Nucleus accumbens (tissue), 56 donors: Measurements from ENCODE around the gene SUPT6H.
"Not testable (repeated sequence)": the region's sequence is repeated elsewhere in the genome, so short reads cannot be mapped to it uniquely, and the experiment has no call there.

Experiments used
- DNase-seq, 56 donors: peaks; one replicate each; lab custom pipeline; 2025; lab: John Stamatoyannopoulos, UW

SUPT6H gene

DNA sequence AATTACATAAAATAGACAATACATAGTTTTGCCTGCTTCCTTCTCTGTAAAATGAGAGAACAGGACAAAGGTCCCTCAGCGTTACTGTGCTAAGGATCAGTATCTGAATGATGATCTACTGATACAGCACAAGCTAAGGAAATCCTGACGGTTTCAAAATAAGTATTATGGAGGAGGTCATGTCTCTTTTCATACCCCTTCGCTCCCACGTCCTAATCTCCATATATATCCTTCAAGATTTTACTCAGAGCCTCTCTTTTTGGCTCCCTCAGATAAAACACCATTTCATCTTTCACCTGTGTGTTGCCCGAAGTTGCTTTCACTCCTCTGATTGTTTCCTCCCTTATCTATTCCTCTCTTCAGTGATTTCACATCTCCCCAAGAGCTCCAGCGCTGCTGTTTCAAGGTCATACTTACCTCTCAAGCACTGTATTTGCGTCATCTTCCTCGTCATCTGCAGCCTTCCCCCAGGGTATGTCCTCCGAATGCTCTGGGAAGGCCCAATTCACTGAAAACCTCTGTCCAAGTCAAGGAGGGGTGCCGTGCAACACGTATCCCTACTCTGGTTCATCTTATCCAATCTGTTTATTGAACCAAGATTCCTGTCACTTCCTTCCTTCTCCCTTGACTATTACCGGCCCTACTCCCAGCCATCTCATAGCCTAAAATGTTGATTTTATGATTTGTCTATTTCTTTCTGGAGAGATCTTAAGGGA is 15.8 kb upstream of the SUPT6H start:
- peak in 3 of 56 donors; percentile 1 to 4 (median 4) for DNase-seq

DNA sequence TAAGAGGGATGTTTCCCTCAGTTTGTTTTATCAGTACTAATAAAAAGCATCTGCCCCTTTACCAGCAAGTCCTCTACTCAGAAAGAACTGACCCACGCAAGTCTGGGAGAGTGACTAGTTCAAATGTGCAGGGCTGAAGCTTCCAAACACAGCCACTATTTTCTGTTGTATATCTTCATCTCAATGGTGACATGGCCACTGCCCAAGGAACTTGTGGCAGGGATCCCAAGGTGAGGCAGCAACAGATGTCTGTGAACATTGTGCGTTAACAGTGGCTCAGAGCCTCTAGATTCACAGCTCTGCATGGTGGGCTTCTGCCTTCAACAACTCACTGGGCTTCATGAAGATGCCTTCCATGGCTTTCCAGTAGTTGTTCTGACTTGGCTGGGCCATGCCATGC is 13.3 kb upstream of the SUPT6H start:
- DNase-seq: no peak

DNA sequence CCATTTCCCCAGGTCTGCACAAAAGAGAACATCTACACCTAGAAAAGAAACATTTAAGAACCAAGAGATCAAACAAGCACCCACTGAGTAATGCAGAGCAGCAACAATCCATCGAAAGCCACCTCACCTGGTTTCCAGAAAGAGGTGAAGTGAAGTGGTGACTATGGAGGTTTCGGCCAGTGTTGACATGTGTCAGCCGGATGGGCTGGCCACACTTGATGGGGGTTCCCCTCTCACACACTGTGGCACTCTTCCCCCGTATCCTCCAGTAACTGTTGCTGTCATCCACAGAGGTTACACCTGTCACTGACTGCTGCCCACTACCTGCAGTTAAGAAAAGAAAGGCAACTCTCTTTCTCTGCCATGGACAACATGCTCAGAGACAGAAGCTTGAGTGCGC is 6.8 kb upstream of the SUPT6H start:
- no peak for DNase-seq

DNA sequence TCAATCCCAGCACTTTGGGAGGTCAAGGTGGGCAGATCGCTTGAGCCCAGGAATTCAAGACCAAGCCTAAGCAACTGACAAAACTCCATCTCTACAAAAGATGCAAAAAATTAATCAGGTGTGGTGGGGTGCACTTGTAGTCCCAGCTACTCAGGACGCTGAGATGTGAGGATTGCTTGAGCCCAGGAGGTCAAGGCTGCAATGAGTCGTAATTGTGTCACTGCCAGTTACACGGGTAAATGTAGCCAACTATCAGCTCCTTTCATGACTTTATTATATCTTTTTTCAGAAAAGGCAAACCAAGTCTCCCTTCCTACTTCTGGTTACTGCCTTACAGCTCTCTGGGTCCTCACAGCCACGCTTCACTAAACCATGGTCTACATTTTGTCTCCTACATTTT is 4.2 kb upstream of the SUPT6H start:
- no peak for DNase-seq

DNA sequence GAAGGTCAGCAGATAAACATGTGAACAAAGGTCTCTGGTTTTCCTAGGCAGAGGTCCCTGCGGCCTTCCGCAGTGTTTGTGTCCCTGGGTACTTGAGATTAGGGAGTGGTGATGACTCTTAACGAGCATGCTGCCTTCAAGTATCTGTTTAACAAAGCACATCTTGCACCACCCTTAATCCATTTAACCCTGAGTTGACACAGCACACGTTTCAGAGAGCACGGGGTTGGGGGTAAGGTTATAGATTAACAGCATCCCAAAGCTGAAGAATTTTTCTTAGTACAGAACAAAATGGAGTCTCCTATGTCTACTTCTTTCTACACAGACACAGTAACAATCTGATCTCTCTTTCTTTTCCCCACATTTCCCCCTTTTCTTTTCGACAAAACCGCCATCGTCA is 3.7 kb upstream of the SUPT6H start:
- not testable (repeated sequence) for DNase-seq

DNA sequence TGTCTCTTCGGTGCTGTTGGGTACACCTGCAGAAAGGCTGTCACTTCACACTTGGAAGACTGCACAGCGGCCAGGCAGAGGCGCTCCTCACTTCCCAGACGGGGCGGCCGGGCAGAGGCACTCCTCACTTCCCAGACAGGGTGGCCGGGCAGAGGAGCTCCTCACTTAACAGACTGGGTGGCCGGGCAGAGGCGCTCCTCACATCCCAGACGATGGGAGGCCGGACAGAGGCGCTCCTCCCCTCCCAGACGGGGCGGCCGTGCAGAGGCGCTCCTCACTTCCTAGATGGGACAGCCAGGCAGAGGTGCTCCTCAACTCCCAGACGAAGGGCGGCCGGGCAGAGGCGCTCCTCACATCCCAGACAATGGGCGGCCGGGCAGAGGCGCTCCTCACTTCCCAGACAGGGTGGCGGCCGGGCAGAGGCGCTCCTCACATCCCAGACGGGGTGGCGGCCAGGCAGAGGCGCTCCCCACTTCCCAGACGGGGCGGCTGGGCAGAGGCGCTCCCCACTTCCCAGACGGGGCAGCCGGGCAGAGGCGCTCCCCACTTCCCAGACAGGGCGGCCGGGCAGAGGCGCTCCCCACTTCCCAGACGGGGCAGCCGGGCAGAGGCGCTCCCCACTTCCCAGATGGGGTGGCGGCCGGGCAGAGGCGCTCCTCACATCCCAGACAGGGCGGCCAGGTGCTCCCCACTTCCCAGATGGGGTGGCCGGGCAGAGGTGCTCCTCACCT is 3.1 kb upstream of the SUPT6H start:
- not testable (repeated sequence) for DNase-seq

DNA sequence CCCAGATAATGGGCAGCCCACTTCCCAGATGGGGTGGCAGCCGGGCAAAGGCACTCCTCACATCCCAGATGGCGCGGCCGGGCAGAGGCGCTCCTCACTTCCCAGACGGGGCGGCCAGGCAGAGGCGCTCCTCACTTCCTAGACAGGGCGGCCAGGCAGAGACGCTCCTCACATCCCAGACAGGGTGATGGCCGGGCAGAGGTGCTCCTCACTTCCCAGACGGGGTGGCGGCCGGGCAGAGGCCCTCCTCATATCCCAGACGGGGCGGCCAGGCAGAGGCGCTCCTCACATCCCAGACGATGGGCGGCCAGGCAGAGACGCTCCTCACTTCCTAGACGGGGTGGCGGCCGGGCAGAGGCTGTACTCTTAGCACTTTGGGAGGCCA is 2.5 kb upstream of the SUPT6H start:
- DNase-seq: not testable (repeated sequence)

DNA sequence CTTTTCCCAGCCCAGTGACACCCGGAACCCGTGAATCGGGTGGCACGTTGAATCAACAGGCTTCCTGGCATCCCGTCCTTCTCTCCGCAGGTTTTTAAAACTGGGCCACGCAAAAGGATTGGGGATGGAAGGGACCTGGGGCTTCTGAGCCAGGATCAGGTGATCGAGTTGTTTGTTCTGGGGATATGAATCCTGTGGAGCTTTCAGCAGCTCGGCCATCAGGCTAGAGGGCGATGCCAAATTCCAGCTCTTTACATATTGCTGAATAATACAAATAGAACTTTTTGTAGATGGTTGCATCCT is 473 bp downstream of the SUPT6H start:
- DNase-seq: no peak

DNA sequence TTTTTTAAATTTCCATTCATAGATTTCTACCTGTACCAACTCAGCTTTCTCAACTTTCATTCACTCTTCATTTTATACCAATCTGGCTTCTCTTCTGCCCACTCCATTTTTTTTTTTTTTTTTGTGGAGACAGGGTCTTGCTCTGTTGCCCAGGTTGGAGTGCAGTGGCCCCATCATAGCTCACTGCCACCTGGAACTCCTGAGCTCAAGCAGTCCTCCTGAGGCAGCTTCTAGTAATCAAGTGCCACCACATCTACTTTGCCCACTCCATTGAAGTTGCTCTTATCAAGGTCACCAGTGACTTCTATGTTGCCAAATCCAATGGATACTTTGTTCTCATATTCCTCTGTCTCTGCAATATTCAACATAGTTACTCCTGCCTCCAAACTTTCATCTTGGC is 1.7 kb downstream of the SUPT6H start:
- DNase-seq: no peak

DNA sequence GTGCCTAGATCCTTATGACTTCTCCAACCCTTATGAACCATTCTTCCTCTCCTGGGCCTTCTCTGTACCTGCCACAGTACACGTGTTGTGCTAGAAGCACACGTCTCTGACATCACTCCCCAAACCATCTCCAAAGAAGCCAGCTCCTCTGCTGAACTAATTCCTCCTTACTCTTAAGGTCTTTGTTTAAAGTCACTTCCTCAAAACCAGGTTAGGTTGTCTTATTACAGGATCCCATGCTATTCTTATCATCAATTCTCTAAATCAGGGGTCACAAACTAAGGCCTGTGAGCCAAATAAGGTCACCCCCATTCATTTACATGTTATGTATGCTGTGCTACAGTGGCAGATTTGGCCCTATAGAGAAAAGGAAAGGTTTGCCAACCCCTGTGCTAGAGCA is 4.0 kb downstream of the SUPT6H start:
- no peak for DNase-seq

DNA sequence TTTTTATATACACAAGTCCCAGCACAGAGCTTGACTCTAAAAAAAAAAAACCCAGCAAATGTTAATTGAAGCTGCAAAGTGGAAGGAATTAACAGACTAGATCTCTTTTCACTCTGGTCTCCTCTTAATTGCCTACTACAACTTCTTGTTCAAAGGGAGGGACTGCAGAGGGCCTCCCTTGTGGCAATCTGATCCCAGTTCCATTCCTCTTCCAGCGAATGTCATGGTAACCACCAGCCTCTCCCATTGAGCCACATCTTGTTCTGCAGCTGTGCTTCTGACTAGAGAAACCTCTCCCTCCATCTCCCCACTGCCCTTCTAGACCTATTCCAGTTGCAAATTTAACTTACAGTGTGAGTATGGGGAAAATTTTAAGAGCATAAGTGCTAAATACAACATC is 5.9 kb downstream of the SUPT6H start:
- DNase-seq: no peak

DNA sequence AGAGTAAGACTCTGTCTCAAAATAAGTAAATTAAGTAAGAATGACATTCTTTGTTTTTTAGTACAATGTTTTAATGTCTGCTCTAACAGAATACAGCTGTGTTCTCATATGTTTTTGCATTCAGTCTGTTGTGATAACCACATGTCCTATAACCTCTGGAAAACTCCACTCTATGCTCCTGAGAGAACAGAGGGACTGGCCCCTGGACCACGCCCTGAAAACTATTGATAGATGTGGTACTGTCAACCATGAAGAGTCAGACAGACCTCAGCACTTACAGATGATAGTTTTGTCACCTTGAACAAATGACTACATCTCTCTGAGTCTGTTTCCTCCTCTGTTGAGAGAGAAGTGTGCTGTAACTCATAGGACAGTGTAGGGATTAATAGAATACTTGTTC is 7.9 kb downstream of the SUPT6H start:
- DNase-seq: no peak

DNA sequence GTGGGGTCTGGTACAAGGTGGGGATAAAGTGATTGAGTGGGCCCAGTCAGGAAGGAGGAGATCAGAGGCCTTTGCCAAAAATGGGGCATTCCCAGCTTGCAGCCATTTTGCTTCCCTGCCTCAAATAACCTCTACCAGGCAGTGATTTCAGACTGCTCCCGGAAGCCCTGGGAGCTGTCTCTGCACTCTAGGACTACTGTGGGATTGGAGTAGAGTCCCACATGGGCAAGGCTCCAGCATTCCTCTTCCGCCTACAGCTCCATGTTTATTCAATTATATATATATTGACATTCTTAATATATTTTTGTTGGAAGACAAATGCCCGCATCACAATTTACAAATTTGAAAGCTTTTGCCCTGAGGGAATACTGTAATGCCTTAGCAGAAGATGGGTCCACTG is 13.5 kb downstream of the SUPT6H start:
- no peak for DNase-seq

DNA sequence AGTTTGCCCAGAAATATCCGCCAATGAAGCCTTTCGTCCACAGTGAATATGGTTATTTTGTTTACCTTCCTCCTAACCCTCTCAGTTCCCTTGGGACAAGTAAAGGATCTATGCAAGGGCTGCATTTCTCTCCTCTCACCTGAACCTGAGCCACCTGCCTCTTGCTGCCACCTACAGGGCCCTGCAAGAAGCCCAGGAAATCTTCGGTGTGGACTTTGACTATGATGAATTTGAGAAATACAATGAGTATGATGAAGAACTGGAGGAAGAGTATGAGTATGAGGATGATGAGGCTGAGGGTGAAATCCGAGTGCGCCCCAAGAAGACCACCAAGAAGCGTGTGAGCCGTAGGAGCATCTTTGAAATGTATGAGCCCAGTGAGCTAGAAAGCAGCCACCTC is 14.0 kb downstream of the SUPT6H start:
- DNase-seq: no peak

DNA sequence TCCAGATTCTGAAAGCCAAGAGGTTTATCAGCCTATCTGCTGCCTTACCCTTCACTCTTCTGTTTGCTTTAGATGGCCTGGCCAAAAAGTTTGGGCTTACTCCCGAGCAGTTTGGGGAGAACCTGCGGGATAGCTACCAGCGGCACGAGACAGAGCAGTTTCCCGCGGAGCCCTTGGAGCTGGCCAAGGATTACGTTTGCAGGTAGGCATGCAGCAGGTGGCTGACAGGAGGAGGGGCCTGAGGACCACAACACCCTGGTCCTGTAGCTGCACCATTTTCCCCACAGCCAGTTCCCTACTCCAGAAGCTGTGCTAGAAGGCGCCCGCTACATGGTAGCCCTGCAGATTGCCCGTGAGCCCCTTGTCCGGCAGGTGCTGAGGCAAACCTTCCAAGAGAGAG is 20.6 kb downstream of the SUPT6H start:
- DNase-seq: no peak

DNA sequence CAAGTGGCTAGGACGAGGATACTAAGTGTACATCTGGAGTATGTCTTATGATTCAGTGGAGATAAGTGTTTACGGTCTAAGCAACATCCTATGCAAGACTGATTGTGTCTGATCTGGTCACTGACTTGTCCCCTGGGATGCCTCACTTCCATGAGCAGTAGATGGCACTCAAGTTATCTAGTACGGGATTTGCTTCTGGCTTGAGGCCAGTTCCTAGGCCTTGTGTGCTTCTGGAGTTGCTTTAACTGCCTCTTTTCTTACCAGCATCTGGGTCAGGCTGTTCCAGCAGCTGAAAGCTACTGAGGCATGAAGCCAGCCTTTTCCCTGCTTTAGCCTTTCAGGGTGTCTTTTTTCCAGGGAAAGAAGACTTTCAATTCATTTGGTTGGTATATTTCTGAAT is 23.0 kb downstream of the SUPT6H start:
- peak in 50 of 56 donors; percentile 6 to 92 (median 61) for DNase-seq

DNA sequence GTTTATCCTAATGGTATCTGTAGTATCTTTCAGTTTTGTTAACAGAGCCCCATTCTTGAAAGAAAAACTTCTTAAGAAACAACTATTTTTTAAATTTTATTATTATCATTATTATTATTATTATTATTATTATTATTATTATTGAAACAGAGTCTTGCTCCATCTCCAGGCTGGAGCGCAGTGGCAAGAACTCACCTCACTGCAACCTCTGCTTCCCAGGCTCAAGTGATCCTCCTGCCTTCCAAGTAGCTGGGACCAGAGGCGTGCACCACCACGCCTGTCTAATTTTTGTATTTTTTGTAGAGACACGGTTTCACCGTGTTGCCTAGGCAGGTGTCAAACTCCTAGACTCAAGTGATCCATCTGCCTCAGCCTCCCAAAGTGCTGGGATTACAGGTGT is 23.4 kb downstream of the SUPT6H start:
- DNase-seq: no peak

DNA sequence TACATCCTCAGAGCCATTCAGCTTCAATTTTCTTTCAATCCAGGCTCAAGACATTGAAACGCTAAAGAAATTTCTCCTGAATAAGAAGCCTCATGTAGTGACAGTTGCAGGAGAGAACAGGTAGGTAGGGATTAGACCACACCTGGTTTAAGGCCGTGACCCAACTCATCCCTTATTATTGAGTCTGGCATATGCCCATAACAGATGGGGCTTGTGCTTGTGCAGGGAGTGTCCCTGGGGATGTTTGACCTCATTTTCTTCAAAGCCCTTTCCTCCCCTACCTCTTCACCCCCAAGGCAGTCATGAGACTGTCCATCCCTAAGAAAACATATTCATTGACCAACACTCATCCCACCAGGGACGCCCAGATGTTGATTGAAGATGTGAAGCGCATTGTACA is 24.3 kb downstream of the SUPT6H start:
- no peak for DNase-seq

DNA sequence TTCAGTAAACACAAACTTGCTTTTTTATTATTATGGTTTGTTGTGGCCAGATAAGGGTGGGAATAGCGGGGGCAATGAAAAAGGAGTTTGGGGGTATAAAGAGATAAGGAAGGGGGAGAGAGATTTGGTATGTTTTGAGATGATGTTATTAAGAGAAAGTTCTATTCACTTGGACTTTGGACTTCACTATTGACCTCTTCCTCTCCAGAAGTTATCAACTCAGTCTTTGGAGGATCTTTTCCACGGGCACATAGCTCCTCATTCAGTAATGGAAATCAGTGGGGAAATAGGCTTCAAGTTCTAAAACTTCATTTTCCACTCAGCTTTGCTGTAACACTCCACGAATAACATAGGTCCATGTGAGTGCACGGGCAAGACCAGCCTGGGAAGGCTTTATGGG is 26.5 kb downstream of the SUPT6H start:
- no peak for DNase-seq

DNA sequence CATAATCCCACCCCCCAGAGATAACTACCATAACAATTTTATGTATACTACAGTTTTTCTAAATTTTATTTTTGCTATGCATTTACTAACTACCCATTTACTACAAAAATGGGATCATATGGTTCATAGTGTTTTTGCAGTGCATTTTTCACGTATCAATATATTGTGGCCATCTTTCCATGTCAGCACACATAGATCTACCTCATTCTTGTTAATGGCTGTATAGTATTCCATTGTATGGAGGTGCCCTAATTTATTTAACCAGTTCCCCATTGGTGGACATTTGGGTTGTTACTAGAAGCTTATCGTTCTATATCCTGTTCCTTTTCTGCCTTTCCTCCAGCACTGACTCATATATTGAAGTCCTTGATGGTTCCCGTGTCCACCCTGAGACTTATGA is 27.0 kb downstream of the SUPT6H start:
- DNase-seq: no peak

DNA sequence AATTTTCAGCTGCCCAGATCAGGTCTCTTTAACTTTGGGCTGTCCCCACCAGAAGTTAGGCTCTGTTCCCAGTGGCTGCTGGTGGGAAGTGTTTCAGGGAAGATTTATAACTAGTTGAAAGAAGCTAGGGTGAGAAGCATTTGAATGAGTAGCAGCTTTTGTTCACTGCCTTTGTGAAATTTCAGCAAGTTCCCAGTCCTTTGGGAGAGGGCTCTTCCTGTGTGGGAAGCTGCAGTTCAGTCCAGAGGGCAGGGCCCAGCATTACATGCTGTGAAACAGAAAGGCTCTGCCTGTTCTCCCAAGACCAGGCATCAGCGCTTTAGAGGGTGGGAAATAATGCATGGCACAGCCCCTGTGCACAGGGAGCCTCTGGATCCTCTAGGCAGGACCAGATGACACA is 31.9 kb downstream of the SUPT6H start:
- peak in 11 of 56 donors; percentile 0 to 47 (median 23) for DNase-seq

DNA sequence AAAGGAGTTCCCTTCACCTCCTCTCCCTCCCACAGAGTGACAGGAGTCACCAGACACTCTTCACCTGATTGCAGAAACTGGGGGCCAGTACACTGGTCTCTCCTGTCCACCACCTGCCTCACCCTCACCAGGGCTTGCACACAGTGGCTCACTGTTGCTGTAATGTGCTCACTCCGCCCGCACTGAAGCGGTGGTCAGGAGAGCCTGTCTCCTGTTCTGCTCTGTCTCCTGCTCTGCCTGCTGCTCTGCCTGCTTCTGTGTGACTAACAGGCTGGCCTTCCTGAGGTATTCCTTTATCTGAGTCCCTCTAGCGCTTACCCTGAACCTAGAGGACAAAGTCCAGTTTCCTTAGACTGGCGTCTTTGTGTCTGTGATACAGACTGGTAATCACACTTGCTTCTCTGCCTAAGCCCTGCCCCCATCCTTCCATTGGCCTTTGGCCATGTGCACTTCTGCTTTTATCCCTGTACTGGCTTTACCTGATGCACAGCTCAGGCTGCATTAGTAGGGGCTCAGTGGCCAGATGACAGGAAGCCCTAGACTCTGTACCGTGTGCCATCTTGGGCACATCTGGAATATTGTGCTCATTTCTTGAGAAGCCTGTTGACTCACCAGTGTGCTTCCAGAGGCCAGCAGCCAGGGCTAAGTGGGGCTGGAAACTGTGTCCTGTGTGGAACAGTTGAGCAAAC is 36.4 kb downstream of the SUPT6H start:
- DNase-seq: no peak
